H9 (cell line): Measurements from ENCODE around the gene WNT9A. TPM values are rescaled to one million over a fixed set of nuclear protein-coding genes. Genes with fewer than 3 reads are reported as not detected.

Source experiments
- DNase-seq: peaks from one replicate; pipeline ENCODE4 v3.0.0-alpha.2; 2017
- H2AFZ ChIP-seq: one replicate; pipeline ENCODE4 v1.6.1; 2013; ENCODE audit warnings: mild to moderate bottlenecking, low read length, control low read depth, moderate library complexity
- H2AK5ac ChIP-seq: 2 replicates; pipeline ENCODE4 v1.6.1; 2013; ENCODE audit warnings: low read length, control low read depth, mixed read lengths; ENCODE audit not compliant: insufficient read length
- H2BK120ac ChIP-seq: one replicate; pipeline ENCODE4 v1.6.1; 2013; ENCODE audit warnings: low read depth, mild to moderate bottlenecking, low read length, control low read depth, inconsistent platforms; ENCODE audit not compliant: poor library complexity, severe bottlenecking
- H2BK12ac ChIP-seq: 2 replicates; pipeline ENCODE4 v1.6.1; 2013; ENCODE audit warnings: low read length, control low read depth, mixed read lengths, low read depth; ENCODE audit not compliant: insufficient read length
- H2BK15ac ChIP-seq: 2 replicates; pipeline ENCODE4 v1.6.1; 2013; ENCODE audit warnings: low read depth, low read length, control low read depth
- H2BK20ac ChIP-seq: one replicate; pipeline ENCODE4 v1.6.1; 2013; ENCODE audit warnings: low read depth, mild to moderate bottlenecking, low read length, control low read depth, inconsistent platforms; ENCODE audit not compliant: poor library complexity, severe bottlenecking
- H2BK5ac ChIP-seq: 2 replicates; pipeline ENCODE4 v1.6.1; 2013; ENCODE audit warnings: low read length, control low read depth, mixed read lengths; ENCODE audit not compliant: insufficient read length
- H3K14ac ChIP-seq: 2 replicates; pipeline ENCODE4 v1.6.1; 2013; ENCODE audit warnings: low read length, control low read depth; ENCODE audit not compliant: insufficient read depth
- H3K18ac ChIP-seq: 2 replicates; pipeline ENCODE4 v1.6.1; 2013; ENCODE audit warnings: low read depth, mild to moderate bottlenecking, mixed read lengths, low read length, control low read depth; ENCODE audit not compliant: insufficient read length
- H3K23ac ChIP-seq: 2 replicates; pipeline ENCODE4 v1.6.1; 2013; ENCODE audit warnings: low read length, control low read depth, mixed read lengths, low read depth; ENCODE audit not compliant: insufficient read length
- H3K23me2 ChIP-seq: 2 replicates; pipeline ENCODE4 v1.6.1; 2013; ENCODE audit warnings: low read depth, mild to moderate bottlenecking, mixed read lengths, low read length, control low read depth; ENCODE audit not compliant: insufficient read length, poor library complexity, severe bottlenecking
- H3K27ac ChIP-seq: 2 replicates; pipeline ENCODE4 v1.5.1; 2013; ENCODE audit warnings: low read length, control low read depth, mixed read lengths, low read depth; ENCODE audit not compliant: insufficient read length
- H3K27me3 ChIP-seq: 2 replicates; pipeline ENCODE4 v1.6.1; 2013; ENCODE audit warnings: low read length, control low read depth, inconsistent platforms; ENCODE audit not compliant: insufficient read depth
- H3K4ac ChIP-seq: 2 replicates; pipeline ENCODE4 v1.6.1; 2013; ENCODE audit warnings: low read depth, mild to moderate bottlenecking, control low read depth, inconsistent platforms, low read length, moderate library complexity
- H3K4me1 ChIP-seq: 2 replicates; pipeline ENCODE4 v1.6.1; 2013; ENCODE audit warnings: low read length, control low read depth, inconsistent platforms; ENCODE audit not compliant: insufficient read depth
- H3K4me2 ChIP-seq: 2 replicates; pipeline ENCODE4 v1.6.1; 2013; ENCODE audit warnings: low read length, control low read depth, mixed read lengths; ENCODE audit not compliant: insufficient read length, insufficient read depth
- H3K56ac ChIP-seq: 2 replicates; pipeline ENCODE4 v1.6.1; 2013; ENCODE audit warnings: low read depth, mild to moderate bottlenecking, mixed read lengths, low read length, control low read depth; ENCODE audit not compliant: insufficient read length
- H3K79me1 ChIP-seq: 2 replicates; pipeline ENCODE4 v1.6.1; 2013; ENCODE audit warnings: low read depth, mild to moderate bottlenecking, moderate library complexity, low read length, control low read depth, inconsistent platforms; ENCODE audit not compliant: insufficient read depth, poor library complexity, severe bottlenecking
- H3K79me2 ChIP-seq: 2 replicates; pipeline ENCODE4 v1.6.1; 2013; ENCODE audit warnings: low read length, control low read depth, inconsistent platforms; ENCODE audit not compliant: insufficient read depth
- H3K9ac ChIP-seq: 2 replicates; pipeline ENCODE4 v1.6.1; 2013; ENCODE audit warnings: low read length, control low read depth, mixed read lengths; ENCODE audit not compliant: insufficient read length; ENCODE audit errors: extremely low read depth
- H3K9me3 ChIP-seq: one replicate; pipeline ENCODE4 v1.6.1; 2013; ENCODE audit warnings: low read depth, low read length, inconsistent platforms; ENCODE audit not compliant: control insufficient read depth
- H3T11ph ChIP-seq: one replicate; pipeline ENCODE4 v1.6.1; 2013; ENCODE audit warnings: mild to moderate bottlenecking, low read length, control low read depth, inconsistent platforms
- H4K20me1 ChIP-seq: one replicate; pipeline ENCODE4 v1.6.1; 2013; ENCODE audit not compliant: control insufficient read depth, insufficient read length, insufficient read depth
- H4K5ac ChIP-seq: 2 replicates; pipeline ENCODE4 v1.6.1; 2013; ENCODE audit warnings: low read depth, mild to moderate bottlenecking, mixed read lengths, low read length, control low read depth; ENCODE audit not compliant: insufficient read length
- H4K8ac ChIP-seq: replicated peaks from 2 replicates; pipeline ENCODE4 v1.6.1; 2013; ENCODE audit warnings: low read length, control low read depth, mixed read lengths, low read depth; ENCODE audit not compliant: insufficient read length
- H4K91ac ChIP-seq: 2 replicates; pipeline ENCODE4 v1.6.1; 2013; ENCODE audit warnings: low read depth, mild to moderate bottlenecking, moderate library complexity, mixed read lengths, low read length, control low read depth; ENCODE audit not compliant: insufficient read length
- H3K27ac Mint-ChIP-seq, 3 experiments: 2 replicates in 2 of 3; 3 replicates in 1 of 3; pipeline ENCODE4 v1.8.0; 2020 to 2021; ENCODE audit warnings: mixed read lengths in 3 of 3, mild to moderate bottlenecking in 1 of 3, moderate library complexity in 1 of 3
- H3K27me3 Mint-ChIP-seq: 2 replicates; pipeline ENCODE4 v1.8.0; 2021; ENCODE audit warnings: low read depth, mild to moderate bottlenecking, moderate library complexity, mixed read lengths
- H3K36me3 Mint-ChIP-seq, 3 experiments: 2 replicates in 2 of 3; 3 replicates in 1 of 3; pipeline ENCODE4 v1.8.0; 2020 to 2021; ENCODE audit warnings: low read depth in 3 of 3, mixed read lengths in 3 of 3; ENCODE audit not compliant: insufficient read depth in 1 of 3
- H3K4me1 Mint-ChIP-seq, 2 experiments: 2 replicates each; pipeline ENCODE4 v1.8.0; 2020; ENCODE audit warnings: mixed read lengths in 2 of 2
- H3K4me3 Mint-ChIP-seq, 2 experiments: 2 replicates in 1 of 2; 3 replicates in 1 of 2; pipeline ENCODE4 v1.8.0; 2020 to 2021; ENCODE audit warnings: mild to moderate bottlenecking in 2 of 2, mixed read lengths in 2 of 2, moderate library complexity in 1 of 2
- H3K9me3 Mint-ChIP-seq, 2 experiments: 2 replicates in 1 of 2; 3 replicates in 1 of 2; pipeline ENCODE4 v1.8.0; 2020; ENCODE audit warnings: mild to moderate bottlenecking in 2 of 2, mixed read lengths in 2 of 2, moderate library complexity in 1 of 2
- WGBS: extraction: QIAGEN DNeasy Blood & Tissue Kit; methylation state at CpG from one replicate; pipeline ENCODE4 v1.1.7; 2013; ENCODE audit warnings: missing lambda C conversion rate, low lambda C conversion rate, mixed read lengths; ENCODE audit not compliant: insufficient read length; ENCODE audit errors: extremely low coverage; 5-methylcytosine and 5-hydroxymethylcytosine counted together
- total RNA-seq: library from RNA; stranded (reverse); gene quantifications from 2 replicates; pipeline ENCODE4 v1.2.1, GENCODE V29; 2021
- TF ChIP-seq, protein P1 (sequence below): fragments of 200-600 bp; sonication (generic); conservative IDR thresholded peaks from 3 replicates; pipeline ENCODE4 v1.8.0; 2021; ENCODE audit warnings: antibody characterized with exemption, mild to moderate bottlenecking

The WNT9A gene
- total RNA-seq, 1 experiment from 2014 or later, result 0.77 TPM

DNA sequence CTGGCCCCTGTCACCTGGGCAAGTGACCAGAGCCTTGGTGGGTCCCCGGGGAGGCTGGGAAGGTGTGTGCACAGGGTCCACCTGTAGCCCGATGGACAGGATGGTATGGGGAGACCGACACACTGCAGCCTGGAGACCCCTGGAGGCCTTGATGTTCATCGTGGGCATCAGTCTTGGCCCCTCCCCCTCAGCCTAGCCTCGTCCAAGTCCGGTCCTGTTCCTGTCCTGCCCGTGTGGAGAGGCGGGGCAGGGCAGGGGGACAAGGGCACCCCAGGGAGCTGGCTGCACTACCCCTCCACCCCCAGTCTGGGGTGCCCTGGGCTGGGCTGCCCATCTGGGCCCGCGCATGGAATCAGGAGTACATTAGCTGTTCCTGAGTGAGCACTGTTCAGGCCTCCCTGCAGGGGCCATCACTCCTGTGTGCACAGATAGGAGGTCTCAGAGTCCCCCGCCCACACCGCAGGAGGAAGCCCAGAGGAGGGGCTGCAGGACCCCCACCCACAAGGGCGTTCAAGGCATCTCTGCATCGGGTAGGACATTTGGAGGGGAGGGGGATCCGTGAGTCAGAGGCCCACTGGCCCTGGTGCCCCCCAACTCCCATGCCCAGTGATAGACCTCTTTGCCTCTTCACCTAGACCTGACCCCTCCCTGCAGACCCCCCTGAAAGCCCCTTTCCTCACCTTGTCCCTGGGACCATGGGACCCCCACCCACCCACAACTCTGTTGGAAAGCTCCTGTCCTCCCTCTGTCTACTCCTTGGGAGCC, 63.2 kb downstream of the WNT9A start:
- Histone ChIP-seq H3K56ac (no peak overlapping the region), H4K5ac (no peak overlapping the region), H3T11ph (no peak overlapping the region), H3K23me2 (no peaks in the 10 kb centered on the region), H3K4me1 (no peaks in the 10 kb centered on the region), H2BK15ac (no peak overlapping the region), H2BK5ac (no peak overlapping the region), H3K4ac (no peak overlapping the region), H3K27ac (no peak overlapping the region), H3K27me3 (no peaks in the 10 kb centered on the region), H4K91ac (no peak overlapping the region), H2BK20ac (no peak overlapping the region), H4K8ac (no peak overlapping the region), H3K9me3 (no peaks in the 10 kb centered on the region), H3K18ac (no peak overlapping the region), H2BK12ac (no peak overlapping the region), H3K9ac (no peak overlapping the region), H3K79me1 (no peaks in the 10 kb centered on the region), H2AK5ac (no peak overlapping the region), H3K14ac (no peak overlapping the region), H3K79me2 (no peaks in the 10 kb centered on the region), H2BK120ac (no peak overlapping the region), H3K23ac (no peak overlapping the region), H2AFZ (no peak overlapping the region), H3K4me2 (no peak overlapping the region), H4K20me1 (no peaks in the 10 kb centered on the region)
- Mint-ChIP-seq H3K36me3 (no peaks in the 10 kb centered on the region; a peak in 2 of 7 replicates), H3K27ac (no peak overlapping the region; a peak in 1 of 7 replicates), H3K4me1 (peaks cover 3 to 13% of the 10 kb centered on the region in 2 experiments), H3K4me3 (no peak overlapping the region), H3K9me3 (no peaks in the 10 kb centered on the region), H3K27me3 (peaks cover 13% of the 10 kb centered on the region)
- TF ChIP-seq, protein P1, sequence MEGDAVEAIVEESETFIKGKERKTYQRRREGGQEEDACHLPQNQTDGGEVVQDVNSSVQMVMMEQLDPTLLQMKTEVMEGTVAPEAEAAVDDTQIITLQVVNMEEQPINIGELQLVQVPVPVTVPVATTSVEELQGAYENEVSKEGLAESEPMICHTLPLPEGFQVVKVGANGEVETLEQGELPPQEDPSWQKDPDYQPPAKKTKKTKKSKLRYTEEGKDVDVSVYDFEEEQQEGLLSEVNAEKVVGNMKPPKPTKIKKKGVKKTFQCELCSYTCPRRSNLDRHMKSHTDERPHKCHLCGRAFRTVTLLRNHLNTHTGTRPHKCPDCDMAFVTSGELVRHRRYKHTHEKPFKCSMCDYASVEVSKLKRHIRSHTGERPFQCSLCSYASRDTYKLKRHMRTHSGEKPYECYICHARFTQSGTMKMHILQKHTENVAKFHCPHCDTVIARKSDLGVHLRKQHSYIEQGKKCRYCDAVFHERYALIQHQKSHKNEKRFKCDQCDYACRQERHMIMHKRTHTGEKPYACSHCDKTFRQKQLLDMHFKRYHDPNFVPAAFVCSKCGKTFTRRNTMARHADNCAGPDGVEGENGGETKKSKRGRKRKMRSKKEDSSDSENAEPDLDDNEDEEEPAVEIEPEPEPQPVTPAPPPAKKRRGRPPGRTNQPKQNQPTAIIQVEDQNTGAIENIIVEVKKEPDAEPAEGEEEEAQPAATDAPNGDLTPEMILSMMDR, result no peak
- no peak for DNase-seq
- no CpG with 5 or more reads among the region's 15 CpGs for WGBS
